Measurements from ENCODE around the gene PAX1. TPM values are rescaled to one million over a fixed set of nuclear protein-coding genes. Genes with fewer than 3 reads are reported as not detected.

PAX1 gene
- total RNA-seq, 3 donors from 2014 or later (not counting 1 experiment from before 2014, with no cell fraction given): not detected

DNA sequence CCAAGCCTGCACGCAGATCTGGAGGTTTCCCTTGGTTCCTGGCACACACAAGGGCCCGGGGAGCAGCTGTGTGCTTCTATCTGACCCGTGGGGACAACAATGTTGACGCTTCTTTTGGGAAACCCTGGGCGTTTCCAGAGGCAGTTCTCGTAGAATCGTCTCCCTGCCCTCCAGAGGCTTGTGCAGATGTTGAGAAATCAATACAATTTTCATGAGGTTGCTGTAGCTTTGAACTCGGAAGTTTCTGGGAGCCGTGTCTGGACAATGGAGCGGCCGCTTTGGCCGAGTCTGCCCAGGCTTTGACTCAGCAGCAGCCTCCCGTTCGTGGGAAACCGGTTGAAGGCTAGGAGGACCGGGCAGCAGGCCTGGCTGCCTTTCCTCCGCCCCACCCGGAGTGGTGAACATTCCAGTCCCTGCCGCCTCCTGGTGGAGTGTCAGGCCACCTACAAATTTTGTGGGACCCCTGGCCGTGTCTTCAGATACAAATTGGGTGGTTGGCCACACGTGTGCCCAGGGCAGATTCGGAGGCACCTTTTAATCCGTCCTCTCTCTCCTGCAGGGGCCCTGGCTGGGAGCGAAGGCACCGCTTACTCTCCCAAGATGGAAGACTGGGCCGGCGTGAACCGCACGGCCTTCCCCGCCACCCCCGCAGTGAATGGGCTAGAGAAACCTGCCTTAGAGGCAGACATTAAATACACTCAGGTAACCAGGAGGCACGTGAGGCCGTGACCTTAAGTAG, 2.7 kb downstream of the PAX1 start:
- no peak for ATAC-seq
- Histone ChIP-seq H3K9me3 (ENCODE audit: control insufficient read depth, insufficient read depth, low read length) (no peaks in the 10 kb centered on the region), H3K27ac (ENCODE audit: low read length) (no peak overlapping the region), H3K27me3 (ENCODE audit: control insufficient read depth, insufficient read depth, low read length) (peaks cover 35% of the 10 kb centered on the region), H3K4me1 (ENCODE audit: control insufficient read depth, insufficient read depth, low read length) (no peaks in the 10 kb centered on the region), H3K36me3 (ENCODE audit: control insufficient read depth, insufficient read depth, low read length) (no peaks in the 10 kb centered on the region), H3K4me3 (ENCODE audit: low read length) (no peak overlapping the region)
- Mint-ChIP-seq H3K9me3 (no peaks in the 10 kb centered on the region), H3K4me3 (no peak overlapping the region), H3K36me3 (no peaks in the 10 kb centered on the region), H3K27me3 (ENCODE audit: low read depth in 2 of 2) (peaks cover 53 to 55% of the 10 kb centered on the region in 2 donors), H3K27ac (no peak overlapping the region), H3K4me1 (no peaks in the 10 kb centered on the region)
- TF ChIP-seq, protein P1, sequence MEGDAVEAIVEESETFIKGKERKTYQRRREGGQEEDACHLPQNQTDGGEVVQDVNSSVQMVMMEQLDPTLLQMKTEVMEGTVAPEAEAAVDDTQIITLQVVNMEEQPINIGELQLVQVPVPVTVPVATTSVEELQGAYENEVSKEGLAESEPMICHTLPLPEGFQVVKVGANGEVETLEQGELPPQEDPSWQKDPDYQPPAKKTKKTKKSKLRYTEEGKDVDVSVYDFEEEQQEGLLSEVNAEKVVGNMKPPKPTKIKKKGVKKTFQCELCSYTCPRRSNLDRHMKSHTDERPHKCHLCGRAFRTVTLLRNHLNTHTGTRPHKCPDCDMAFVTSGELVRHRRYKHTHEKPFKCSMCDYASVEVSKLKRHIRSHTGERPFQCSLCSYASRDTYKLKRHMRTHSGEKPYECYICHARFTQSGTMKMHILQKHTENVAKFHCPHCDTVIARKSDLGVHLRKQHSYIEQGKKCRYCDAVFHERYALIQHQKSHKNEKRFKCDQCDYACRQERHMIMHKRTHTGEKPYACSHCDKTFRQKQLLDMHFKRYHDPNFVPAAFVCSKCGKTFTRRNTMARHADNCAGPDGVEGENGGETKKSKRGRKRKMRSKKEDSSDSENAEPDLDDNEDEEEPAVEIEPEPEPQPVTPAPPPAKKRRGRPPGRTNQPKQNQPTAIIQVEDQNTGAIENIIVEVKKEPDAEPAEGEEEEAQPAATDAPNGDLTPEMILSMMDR (IDR thresholded peaks at IDR 0.05): no peak
- DNase-seq: no peak
- intact Hi-C loops (cut with micrococcal nuclease): no loop called here
- 9% methylated on average over 33 of the region's 33 CpGs for WGBS (ENCODE audit: insufficient coverage)

DNA sequence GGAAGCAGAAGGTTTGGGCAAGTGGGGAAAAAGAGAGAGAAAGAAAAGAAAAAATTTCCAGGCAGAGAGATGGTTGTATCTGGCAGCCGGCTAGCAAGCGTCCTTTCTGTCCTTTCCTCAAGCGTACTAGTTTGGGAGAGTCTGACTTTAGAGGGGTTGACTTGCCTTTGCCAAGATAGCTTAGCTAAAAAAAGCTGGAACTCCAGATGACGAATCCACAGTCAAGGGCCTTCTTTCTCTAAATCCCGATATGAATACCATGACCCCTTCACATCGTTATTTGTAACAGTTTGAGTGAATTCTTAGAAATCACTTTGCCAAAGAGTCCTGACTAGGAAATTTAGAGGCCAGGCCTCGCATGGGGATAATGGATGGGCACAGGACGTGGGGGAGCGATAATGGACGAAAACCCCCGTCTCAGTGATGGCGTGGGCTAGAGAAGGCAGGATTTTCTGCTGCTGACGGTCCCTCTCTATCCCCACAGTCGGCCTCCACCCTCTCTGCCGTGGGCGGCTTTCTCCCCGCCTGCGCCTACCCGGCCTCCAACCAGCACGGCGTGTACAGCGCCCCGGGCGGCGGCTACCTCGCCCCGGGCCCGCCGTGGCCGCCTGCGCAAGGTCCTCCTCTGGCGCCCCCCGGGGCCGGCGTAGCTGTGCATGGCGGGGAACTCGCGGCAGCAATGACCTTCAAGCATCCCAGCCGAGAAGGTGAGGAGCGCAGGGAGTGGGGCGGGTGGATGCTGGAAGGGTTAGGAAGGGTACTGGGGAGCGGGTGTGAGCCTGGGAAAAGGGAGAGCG, 3.5 kb downstream of the PAX1 start:
- H3K4me1 ChIP-seq (ENCODE audit: control insufficient read depth, insufficient read depth, low read length): no peaks in the 10 kb centered on the region
- Mint-ChIP-seq H3K27me3 (ENCODE audit: low read depth in 2 of 2) (peaks cover 49 to 50% of the 10 kb centered on the region in 2 donors), H3K36me3 (no peaks in the 10 kb centered on the region), H3K4me3 (no peak overlapping the region), H3K4me1 (no peaks in the 10 kb centered on the region), H3K9me3 (no peaks in the 10 kb centered on the region), H3K27ac (no peak overlapping the region)
- no peaks in the 10 kb centered on the region for H3K36me3 ChIP-seq (ENCODE audit: control insufficient read depth, insufficient read depth, low read length)
- TF ChIP-seq, protein P1 (IDR thresholded peaks at IDR 0.05): no peak
- WGBS (ENCODE audit: insufficient coverage): 7% methylated on average over 41 of the region's 43 CpGs
- DNase-seq: no peak
- H3K9me3 ChIP-seq (ENCODE audit: control insufficient read depth, insufficient read depth, low read length): no peaks in the 10 kb centered on the region
- no peak overlapping the region for H3K4me3 ChIP-seq (ENCODE audit: low read length)
- no peak overlapping the region for H3K27ac ChIP-seq (ENCODE audit: low read length)
- intact Hi-C loops (cut with micrococcal nuclease): no loop called here
- H3K27me3 ChIP-seq (ENCODE audit: control insufficient read depth, insufficient read depth, low read length): peaks cover 42% of the 10 kb centered on the region
- no peak for ATAC-seq

DNA sequence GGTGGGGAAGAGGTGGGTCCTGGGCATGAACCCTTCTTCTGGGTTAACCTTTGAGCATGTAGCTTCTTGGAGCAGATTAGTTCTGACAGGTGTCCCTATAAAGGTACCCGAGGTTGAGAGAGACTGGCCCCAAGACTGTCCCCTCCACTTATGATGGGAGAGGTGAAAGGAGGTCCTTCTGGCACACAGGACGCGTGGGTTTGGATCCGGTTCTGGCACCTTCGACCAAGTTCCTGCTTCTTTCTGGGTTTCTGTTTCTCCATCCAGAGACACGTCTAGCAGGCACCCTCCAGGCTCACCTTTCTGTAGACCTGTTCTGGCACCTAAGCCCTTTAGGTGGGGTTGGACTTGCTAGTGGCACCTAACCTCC, 4.1 kb downstream of the PAX1 start:
- no peak overlapping the region for H3K4me3 ChIP-seq (ENCODE audit: low read length)
- 1% methylated on average over 6 of the region's 6 CpGs for WGBS (ENCODE audit: insufficient coverage)

More for the DNA sequence above, 4.1 kb downstream of the PAX1 start:
- Mint-ChIP-seq H3K9me3 (no peaks in the 10 kb centered on the region), H3K27me3 (ENCODE audit: low read depth in 2 of 2) (peaks cover 43 to 46% of the 10 kb centered on the region in 2 donors), H3K4me1 (no peaks in the 10 kb centered on the region), H3K4me3 (no peak overlapping the region), H3K27ac (no peak overlapping the region), H3K36me3 (no peaks in the 10 kb centered on the region)
- ATAC-seq: no peak
- TF ChIP-seq, protein P1 (IDR thresholded peaks at IDR 0.05): no peak
- Histone ChIP-seq H3K36me3 (ENCODE audit: control insufficient read depth, insufficient read depth, low read length) (no peaks in the 10 kb centered on the region), H3K9me3 (ENCODE audit: control insufficient read depth, insufficient read depth, low read length) (no peaks in the 10 kb centered on the region), H3K4me1 (ENCODE audit: control insufficient read depth, insufficient read depth, low read length) (no peaks in the 10 kb centered on the region), H3K27ac (ENCODE audit: low read length) (no peak overlapping the region), H3K27me3 (ENCODE audit: control insufficient read depth, insufficient read depth, low read length) (peaks cover 42% of the 10 kb centered on the region)
- DNase-seq: no peak
- intact Hi-C loops (cut with micrococcal nuclease): no loop called here

Measured in natural killer cell (primary cell).